Neural progenitor cell (in vitro differentiated cells): ENCODE data around the gene RGS3.

Experiments used
- CTCF ChIP-seq: fragments of 200-600 bp; sonication (generic); IDR thresholded peaks from 2 replicates; pipeline ENCODE4 v1.5.1; 2017; ENCODE audit warnings: antibody characterized with exemption, mild to moderate bottlenecking
- EZH2phosphoT487 ChIP-seq: fragments of 200-600 bp; sonication (generic); IDR thresholded peaks from 2 replicates; pipeline ENCODE4 v1.6.1; 2017; ENCODE audit warnings: antibody characterized with exemption

- TF ChIP-seq CTCF (no peak), EZH2phosphoT487 (no peak)
Observed at GRCh38 chr9:113468716-113469448, 5.4 kb downstream of the RGS3 start.
